ENCODE measurements around the gene FRMD5. TPM values are rescaled to one million over a fixed set of nuclear protein-coding genes. Genes with fewer than 3 reads are reported as not detected.

The FRMD5 gene
- total RNA-seq, 2 donors from 2014 or later, result not detected

DNA sequence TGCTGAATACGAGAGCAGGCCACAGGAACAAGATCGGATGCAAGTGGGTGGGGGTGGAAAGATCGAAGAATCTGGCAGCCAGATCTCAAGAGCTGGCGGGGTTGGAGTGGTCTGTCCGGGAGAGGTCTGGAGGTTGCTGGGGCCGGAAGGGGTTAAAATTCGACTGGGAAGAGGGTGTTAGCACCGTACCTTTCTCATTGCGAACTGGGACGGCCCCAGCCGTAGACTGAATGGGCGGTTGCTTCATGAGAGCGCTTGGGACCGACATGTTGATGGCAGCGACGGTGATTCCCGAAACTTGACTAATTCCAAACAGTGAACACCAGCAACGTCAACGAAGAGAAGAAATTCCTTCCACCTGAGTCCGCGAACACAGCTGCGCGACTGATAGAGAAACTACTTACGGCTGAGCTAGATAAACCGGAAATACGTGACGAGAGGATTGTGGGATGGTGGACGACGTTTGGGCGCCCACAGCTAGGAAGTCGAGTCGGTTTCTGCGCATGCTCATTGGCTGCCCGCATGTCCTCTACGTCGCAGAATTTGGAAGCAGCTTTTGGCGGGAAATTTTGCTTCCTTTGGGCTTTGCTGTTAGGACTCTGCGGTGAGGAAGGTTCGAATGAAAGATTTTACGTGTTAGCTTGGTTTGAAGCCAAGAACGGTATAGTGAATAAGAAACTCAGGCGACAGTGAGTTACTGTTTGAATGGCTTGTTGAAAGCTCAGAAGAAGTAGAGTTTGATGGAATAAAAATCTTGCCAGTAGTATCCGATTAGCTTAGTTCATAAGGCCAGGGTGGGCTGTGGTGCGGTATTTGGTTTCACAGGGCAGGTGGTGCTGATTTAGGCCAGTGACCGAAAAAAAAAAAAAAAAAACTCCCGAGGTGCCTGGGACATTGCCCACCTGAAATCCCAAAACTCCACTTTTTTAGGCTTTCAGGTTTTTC lies 370.5 kb downstream of the FRMD5 start, which contains the start of gene MFAP1:
TSS of gene MFAP1 (minus strand) at position 389 of the 945 bp plus-strand sequence. CDS start at position 268, 121 bp downstream.
- H3K27ac Mint-ChIP-seq, result peak within 1 kb of the TSS; percentile 97 to 99
- no peaks in the 10 kb centered on the region for H3K27me3 Mint-ChIP-seq
- H3K4me1 Mint-ChIP-seq (ENCODE audit: low read depth in 2 of 2), result peaks cover 34 to 36% of the 10 kb centered on the region in 2 donors
- peak within 1 kb of the TSS; percentile 98 for H3K4me3 Mint-ChIP-seq
- no peaks in the 10 kb centered on the region for H3K9me3 Mint-ChIP-seq
- peak; percentile 89 to 94 for ATAC-seq
- peak; percentile 95 for DNase-seq (ENCODE audit: low spot score)
- H3K36me3 Mint-ChIP-seq, result peaks cover 14% of the 10 kb centered on the region

DNA sequence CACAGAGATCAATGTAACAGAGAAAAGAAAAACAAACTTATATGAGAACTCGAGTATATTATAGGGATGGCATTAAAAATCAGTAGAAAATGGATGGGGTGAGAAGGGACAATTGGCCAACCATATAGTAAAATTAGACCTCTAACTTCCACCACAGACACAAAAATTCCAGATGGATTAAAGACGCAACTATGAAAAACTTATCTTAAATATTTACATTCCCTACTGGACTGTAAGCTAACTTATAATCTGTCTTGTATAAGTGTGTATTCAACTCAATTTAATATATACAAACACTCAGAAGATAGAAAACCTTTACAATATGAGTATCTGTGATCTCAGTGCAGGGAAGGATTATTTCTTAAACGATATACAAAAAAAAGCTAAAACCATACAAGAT lies 373.6 kb downstream of the FRMD5 start:
- Mint-ChIP-seq H3K4me1 (ENCODE audit: low read depth in 2 of 2) (peaks cover 19 to 22% of the 10 kb centered on the region in 2 donors), H3K27ac (peak overlapping the region in 1 of 2 donors; percentile 10), H3K36me3 (peaks cover 13% of the 10 kb centered on the region), H3K9me3 (no peaks in the 10 kb centered on the region), H3K4me3 (peak overlapping the region; percentile 45), H3K27me3 (no peaks in the 10 kb centered on the region)
- no peak for ATAC-seq
- DNase-seq (ENCODE audit: low spot score), result no peak

Other genes with a start within 250 kb of the FRMD5 start
- gene GOLM2, start 93.4 kb upstream of the FRMD5 start, total RNA-seq, result 10 to 100 TPM; 45.1 to 63.1 TPM
- 10 to 100 TPM; 67.2 to 67.3 TPM for gene CTDSPL2, start 232.4 kb upstream of the FRMD5 start, total RNA-seq

All from natural killer cell treated with Interleukin-12 subunit alpha and Interleukin-12 subunit beta and Interleukin-15 and Interleukin-18, amount 100 ng/mL, for 72 hours (primary cell).